SIG-M5 treated with dmso at 0.1 percent for 504 hours (cell line): Measurements from ENCODE around the gene SNX4.

ENCODE experiments used
- DNase-seq: peaks from one replicate; lab custom pipeline; 2025; ENCODE audit not compliant: unreplicated experiment; lab: John Stamatoyannopoulos, UW

SNX4 gene

GRCh38 chr3:125462722-125463299 lies 57.2 kb downstream of the SNX4 start:
- DNase-seq: no peak

- no peak for DNase-seq
Observed at GRCh38 chr3:125461896-125462295, 58.1 kb downstream of the SNX4 start.

GRCh38 chr3:125460233-125460632 lies 59.8 kb downstream of the SNX4 start:
- DNase-seq: no peak

- peak; percentile 35 for DNase-seq
Observed at GRCh38 chr3:125443923-125444322, 76.1 kb downstream of the SNX4 start.

- DNase-seq: no peak
Observed at GRCh38 chr3:125442506-125442905, 77.5 kb downstream of the SNX4 start.

GRCh38 chr3:125440970-125441369 lies 79.0 kb downstream of the SNX4 start:
- no peak for DNase-seq

DNA sequence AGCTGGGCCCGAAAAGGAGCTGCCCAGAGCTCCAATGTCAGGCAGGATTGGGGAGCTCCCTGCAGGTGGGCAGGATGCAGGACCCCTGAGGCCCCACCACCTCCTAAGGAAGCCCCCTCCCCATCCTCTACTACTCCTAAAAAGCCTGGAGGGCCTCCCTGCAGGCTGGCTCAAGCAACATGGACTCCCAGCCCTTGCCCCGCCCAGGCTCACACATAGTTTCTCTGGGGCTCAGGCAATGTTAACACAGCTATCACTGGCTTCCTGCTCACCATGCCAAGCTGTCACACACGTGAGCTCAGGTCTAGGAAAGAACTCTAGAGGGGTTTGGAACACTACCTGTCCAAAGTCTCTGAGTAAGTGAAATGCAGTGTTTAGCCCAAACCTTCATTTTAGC lies 79.4 kb downstream of the SNX4 start:
- DNase-seq: no peak

- peak; percentile 35 for DNase-seq
Observed at GRCh38 chr3:125437631-125438435, 82.2 kb downstream of the SNX4 start.

- no peak for DNase-seq
Observed at GRCh38 chr3:125436921-125437320, 83.1 kb downstream of the SNX4 start.

DNA sequence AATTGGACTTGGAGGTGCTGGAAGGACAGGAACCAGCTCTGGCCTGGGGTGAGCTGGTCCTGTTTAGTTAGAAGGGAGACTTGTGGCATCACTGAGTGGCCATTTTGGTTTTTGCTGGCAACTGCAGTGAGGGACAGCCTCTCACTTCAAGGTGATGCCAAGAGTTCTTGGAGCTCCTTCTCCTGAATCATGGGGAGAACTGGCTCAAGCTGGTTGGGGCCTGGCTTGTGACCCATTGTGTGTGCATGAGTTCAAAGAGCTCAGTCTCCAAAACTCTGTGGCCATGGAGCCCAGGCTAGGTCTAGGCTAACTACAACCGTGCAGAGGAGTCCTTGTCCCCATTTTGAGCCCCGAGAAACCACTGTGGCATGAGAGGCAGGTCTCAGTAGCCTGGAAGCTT lies 84.8 kb downstream of the SNX4 start:
- no peak for DNase-seq

GRCh38 chr3:125434582-125435011 lies 85.4 kb downstream of the SNX4 start:
- DNase-seq: no peak

DNA sequence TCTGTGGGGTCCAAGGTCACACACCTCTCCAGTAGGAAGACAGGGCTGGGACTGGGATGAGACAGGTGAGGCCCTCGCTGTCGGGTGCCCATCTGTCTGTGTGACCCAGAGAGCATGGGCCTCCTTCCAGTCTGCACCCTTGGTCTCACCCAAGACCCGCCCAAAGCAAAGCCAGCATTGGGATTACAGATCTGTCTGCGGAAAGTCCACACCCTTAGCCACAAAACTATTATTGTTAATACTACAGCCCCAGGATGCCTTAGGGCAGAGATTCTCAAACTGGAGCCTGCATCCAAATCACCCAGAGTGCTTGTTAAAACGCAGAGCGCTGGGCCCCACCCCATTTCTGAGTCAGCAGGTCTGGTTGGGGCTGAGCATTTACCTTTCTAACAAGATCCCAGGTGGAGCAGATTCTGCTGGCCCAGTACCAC lies 86.4 kb downstream of the SNX4 start:
- DNase-seq: no peak

DNA sequence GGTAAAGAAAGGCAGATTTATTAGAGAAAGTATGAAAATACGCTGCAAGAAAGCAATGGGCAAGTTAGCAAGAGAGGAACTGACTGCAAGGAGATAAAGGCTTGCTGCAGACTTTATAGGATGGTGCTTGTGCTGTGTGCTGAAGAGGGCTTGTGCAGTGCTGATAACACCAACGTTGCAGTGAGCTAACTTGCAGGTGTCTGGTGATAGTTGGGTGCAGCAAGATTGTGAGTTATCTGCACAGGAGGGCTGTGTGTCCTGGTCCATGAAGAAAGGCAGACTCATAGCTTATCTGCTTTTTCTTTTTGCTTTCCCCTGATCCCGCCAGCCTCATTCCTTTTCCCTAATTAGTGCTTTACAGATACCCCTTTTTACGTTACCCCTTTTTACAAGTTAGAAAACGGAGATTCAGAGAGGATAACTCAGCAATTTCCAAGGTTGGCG lies 86.9 kb downstream of the SNX4 start:
- DNase-seq: no peak

DNA sequence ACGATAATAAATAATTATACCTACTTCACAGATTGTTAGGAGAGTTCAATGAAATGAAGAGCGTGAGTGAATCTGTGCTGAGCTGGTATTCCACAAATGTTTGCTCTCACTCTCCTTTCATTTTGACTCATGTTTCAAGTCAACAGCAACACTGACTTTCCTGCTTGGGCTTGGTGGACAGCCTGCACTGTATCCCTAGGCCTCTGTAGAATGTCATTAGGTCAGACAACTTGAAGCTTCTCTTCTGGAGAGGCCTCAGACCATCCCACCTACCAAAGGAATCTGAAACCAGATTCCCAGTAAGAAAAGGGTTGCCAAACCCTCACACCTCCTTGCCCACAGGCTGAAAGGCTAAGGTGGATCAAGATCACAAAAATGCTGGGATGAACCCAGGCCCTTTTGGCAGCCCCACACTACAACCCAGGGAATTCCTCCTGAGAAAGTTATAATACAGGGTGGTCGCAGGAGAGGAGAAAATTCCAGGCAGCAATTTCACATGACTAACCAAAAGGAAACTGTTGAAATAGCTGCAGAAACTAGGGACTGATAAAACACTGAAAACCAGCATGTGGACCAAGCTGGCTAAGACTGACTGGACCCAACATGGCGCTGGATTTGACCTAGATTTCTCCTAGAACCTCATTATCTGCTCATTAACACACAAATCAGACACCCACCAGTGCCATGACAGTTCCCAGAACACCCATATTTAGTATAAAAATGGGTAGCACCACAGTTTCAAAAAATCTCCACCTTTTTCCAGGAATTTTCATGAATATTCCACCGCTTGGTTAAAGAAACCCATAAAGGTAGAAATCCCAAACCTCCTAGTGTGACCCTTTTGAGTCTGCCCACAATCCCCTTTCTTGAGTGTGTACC lies 87.9 kb downstream of the SNX4 start:
- no peak for DNase-seq

- no peak for DNase-seq
Observed at GRCh38 chr3:125431391-125431790, 88.6 kb downstream of the SNX4 start.

DNA sequence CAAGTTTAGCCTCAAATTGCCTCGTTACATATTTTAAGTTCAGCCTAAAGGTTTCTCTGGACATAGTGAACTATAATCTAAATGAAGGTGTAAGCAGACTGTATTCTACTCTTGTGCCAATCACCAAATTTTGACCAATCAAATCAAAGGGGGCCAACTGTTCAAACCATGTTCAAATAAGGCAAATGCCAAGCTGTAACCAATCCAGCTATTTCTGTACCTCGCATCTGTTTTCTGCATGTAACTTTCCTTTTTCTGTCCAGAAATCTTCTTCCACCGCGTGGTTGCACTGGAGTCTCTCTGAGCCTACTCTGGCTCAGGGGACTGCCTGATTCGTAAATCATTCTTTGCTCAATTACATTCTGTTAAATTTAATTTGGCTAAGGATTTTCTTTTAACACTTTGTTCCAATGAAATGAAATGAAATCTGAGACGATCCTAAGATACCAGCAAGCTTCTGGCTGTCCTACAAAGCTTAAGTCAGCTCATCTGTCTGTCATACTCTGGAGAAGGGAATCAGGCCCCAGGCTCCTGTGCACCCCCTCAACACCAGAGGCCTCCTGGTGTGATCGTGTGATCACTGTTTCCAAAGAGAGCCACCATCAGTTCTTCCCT lies 91.7 kb downstream of the SNX4 start:
- DNase-seq: no peak

- no peak for DNase-seq
Observed at GRCh38 chr3:125418306-125418705, 101.7 kb downstream of the SNX4 start.

GRCh38 chr3:125416235-125416634 lies 103.8 kb downstream of the SNX4 start:
- no peak for DNase-seq

DNA sequence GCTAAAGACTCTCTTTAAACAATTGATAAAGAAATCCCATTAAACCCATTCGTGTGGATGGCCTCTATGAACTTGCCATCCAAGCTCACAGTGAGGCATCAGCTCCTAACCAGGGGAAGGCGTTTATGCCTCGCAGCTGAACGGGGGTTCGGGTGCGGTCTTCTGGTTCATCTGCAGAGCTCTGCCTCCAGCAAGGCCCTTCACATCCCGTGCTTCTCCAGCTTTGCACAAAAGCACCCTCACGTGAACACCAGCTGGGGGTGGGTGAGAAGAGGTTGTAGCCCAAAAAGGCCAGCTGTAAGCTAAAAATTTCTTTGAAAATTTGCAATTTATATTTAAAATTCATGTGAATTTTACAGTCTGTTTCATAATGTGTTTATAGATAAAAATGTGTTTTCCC lies 105.3 kb downstream of the SNX4 start:
- DNase-seq: no peak

GRCh38 chr3:125410922-125411321 lies 109.1 kb downstream of the SNX4 start:
- no peak for DNase-seq

DNA sequence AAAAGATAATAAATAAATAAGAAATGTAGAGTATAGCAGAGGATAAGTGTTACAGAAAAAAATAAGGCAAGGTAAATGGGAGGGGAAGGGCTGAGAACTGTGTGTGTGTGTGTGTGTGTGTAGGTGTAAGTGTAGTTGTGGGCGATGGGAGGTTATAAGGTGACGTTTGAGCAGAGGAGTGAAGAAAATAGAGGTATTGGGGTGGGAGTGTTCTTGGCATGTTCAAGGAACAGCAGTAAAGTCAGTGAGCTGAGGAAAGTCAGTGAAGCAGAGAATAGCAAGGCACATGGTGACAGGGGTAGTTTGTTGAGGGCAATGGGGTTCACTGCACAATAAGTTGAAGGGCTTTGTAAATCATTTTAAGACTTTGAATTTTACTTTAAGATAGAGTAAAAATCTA lies 113.9 kb downstream of the SNX4 start:
- DNase-seq: no peak
